Astrocyte of the hippocampus (primary cell): ENCODE measurements around the gene ZBTB17.
"Not testable (repeated sequence)": the region's sequence is repeated elsewhere in the genome, so short reads cannot be mapped to it uniquely, and the experiment has no call there.

Experiments used
- DNase-seq: peaks from one replicate; pipeline ENCODE4 v3.0.0; 2011; ENCODE audit warnings: low read depth, low spot score

The ZBTB17 gene

GRCh38 chr1:16011936-16012589 lies 36.2 kb upstream of the ZBTB17 start:
- no peak for DNase-seq

GRCh38 chr1:16010837-16011236 lies 34.9 kb upstream of the ZBTB17 start:
- no peak for DNase-seq

- DNase-seq = no peak
Measured at GRCh38 chr1:16009678-16010077, 33.8 kb upstream of the ZBTB17 start.

- peak; percentile 89 for DNase-seq
Measured at GRCh38 chr1:16009030-16009460, 33.1 kb upstream of the ZBTB17 start.

GRCh38 chr1:16007671-16008341 lies 31.9 kb upstream of the ZBTB17 start:
- DNase-seq = no peak

GRCh38 chr1:16006552-16007485 lies 30.9 kb upstream of the ZBTB17 start:
- no peak for DNase-seq

- no peak for DNase-seq
Measured at GRCh38 chr1:16006010-16006409, 30.1 kb upstream of the ZBTB17 start.

GRCh38 chr1:16005597-16005996 lies 29.7 kb upstream of the ZBTB17 start:
- no peak for DNase-seq

- not testable (repeated sequence) for DNase-seq
Measured at GRCh38 chr1:16001274-16001673, 25.4 kb upstream of the ZBTB17 start.

- DNase-seq = no peak
Measured at GRCh38 chr1:15998929-15999328, 23.0 kb upstream of the ZBTB17 start.

GRCh38 chr1:15997637-15998280 lies 21.9 kb upstream of the ZBTB17 start:
- no peak for DNase-seq

- no peak for DNase-seq
Measured at GRCh38 chr1:15997076-15997585, 21.2 kb upstream of the ZBTB17 start.

- peak; percentile 78 for DNase-seq
Measured at GRCh38 chr1:15994590-15995351, 18.9 kb upstream of the ZBTB17 start.

GRCh38 chr1:15994081-15994480 lies 18.2 kb upstream of the ZBTB17 start:
- DNase-seq = no peak

GRCh38 chr1:15993666-15994065 lies 17.8 kb upstream of the ZBTB17 start:
- no peak for DNase-seq

- no peak for DNase-seq
Measured at GRCh38 chr1:15992582-15993500, 16.9 kb upstream of the ZBTB17 start.

GRCh38 chr1:15992187-15992553 lies 16.3 kb upstream of the ZBTB17 start:
- no peak for DNase-seq

- DNase-seq = no peak
Measured at GRCh38 chr1:15991427-15992186, 15.7 kb upstream of the ZBTB17 start.

GRCh38 chr1:15989776-15990175 lies 13.9 kb upstream of the ZBTB17 start:
- no peak for DNase-seq
